Mesodermal cell (in vitro differentiated cells): ENCODE results near the gene TSEN34.
"Not testable (repeated sequence)": the region's sequence is repeated elsewhere in the genome, so short reads cannot be mapped to it uniquely, and the experiment has no call there.

Source experiments
- H3K27ac ChIP-seq: 2 replicates; pipeline ENCODE4 v1.7.0; 2013; ENCODE audit warnings: mild to moderate bottlenecking, low read depth, low read length, moderate library complexity; ENCODE audit not compliant: severe bottlenecking
- H3K36me3 ChIP-seq: 2 replicates; pipeline ENCODE4 v1.7.1; 2013; ENCODE audit warnings: mild to moderate bottlenecking, low read length, moderate library complexity; ENCODE audit not compliant: control insufficient read depth, insufficient read depth
- H3K4me1 ChIP-seq: one replicate; pipeline ENCODE4 v1.7.1; 2013; ENCODE audit warnings: mild to moderate bottlenecking, low read length; ENCODE audit not compliant: insufficient read depth, control insufficient read depth, poor library complexity, severe bottlenecking
- H3K4me3 ChIP-seq: 2 replicates; pipeline ENCODE4 v1.7.0; 2013; ENCODE audit warnings: low read length, control low read depth, mild to moderate bottlenecking; ENCODE audit not compliant: insufficient read depth, poor library complexity, severe bottlenecking; ENCODE audit errors: extremely low read depth
- H3K9me3 ChIP-seq: 2 replicates; pipeline ENCODE4 v1.7.1; 2013; ENCODE audit warnings: mild to moderate bottlenecking, low read length, moderate library complexity; ENCODE audit not compliant: control insufficient read depth
- WGBS, 2 experiments: methylation state at CpG; one replicate each; pipeline ENCODE4 v1.1.5; 2013; ENCODE audit warnings: missing lambda C conversion rate in 2 of 2; ENCODE audit not compliant: insufficient coverage in 2 of 2; 5-methylcytosine and 5-hydroxymethylcytosine counted together

The TSEN34 gene

DNA sequence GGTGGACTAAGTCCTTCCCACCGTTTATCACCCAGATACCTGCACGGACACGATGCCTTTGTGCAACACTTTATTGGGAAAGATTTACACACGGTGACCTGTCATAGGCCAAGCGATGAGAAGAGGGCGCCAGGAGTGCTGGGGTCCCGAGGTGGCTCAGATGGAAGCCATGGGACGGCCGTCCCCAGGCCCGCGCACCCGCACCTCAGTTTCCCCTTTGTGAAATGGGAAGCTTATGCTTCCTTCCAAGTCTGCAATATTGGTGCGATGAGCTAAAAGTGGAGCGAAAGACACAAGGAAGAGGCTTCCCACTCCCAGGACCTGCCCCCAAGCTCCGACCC, 17.8 kb upstream of the TSEN34 start:
- Histone ChIP-seq H3K27ac (no peak overlapping the region), H3K9me3 (no peaks in the 10 kb centered on the region)

DNA sequence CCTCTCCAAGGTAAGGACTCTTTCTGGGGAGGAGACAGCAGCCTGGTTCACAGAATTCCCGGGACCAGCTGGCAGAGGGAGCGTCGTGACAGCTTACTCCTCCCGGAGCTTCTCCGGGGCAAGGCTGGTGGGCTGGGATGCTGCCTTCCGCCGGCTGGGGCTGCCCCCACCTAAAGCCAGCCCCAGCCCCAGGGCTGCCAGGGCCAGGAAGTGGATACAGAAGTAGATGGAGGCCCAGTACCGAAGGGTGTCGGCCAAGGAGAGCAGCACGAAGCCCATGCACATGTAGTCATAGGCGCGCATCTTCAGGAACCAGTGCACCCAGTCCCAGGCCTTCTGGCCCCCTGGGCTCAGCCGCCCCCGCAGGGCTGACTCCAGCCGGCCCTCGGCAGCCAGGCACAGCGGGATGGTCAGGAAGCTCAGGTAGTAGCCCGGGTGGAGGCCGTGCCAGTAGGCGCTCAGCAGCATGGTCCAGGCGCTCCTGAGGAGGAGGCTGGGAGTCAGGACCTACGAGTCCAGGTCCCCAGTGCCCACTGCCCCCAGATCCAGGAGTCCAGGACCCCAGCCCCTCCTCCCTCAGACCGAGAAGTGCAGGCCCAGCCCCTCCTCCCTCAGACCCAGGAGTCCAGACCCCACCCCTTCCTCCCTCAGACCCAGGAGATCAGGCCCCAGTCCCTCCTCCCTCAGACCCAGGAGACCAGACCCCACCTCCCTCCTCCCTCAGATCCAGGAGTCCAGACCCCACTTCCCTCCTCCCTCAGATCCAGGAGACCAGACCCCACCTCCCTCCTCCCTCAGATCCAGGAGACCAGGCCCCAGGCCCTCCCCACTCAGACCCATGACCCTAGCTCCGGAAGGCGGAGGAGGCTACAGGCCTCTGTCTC, 16.9 kb upstream of the TSEN34 start:
- Histone ChIP-seq H3K4me1 (peaks cover 3% of the 10 kb centered on the region), H3K4me3 (no peak overlapping the region), H3K36me3 (peaks cover 38% of the 10 kb centered on the region), H3K27ac (peak overlapping the region; percentile 10), H3K9me3 (no peaks in the 10 kb centered on the region)
- 87 to 89% methylated on average over 20 to 24 of the region's 25 CpGs for WGBS, 2 experiments

More for the DNA sequence above, 17.8 kb upstream of the TSEN34 start:
- Histone ChIP-seq H3K4me3 (no peak overlapping the region), H3K36me3 (peaks cover 30% of the 10 kb centered on the region), H3K4me1 (peaks cover 3% of the 10 kb centered on the region)
- 68 to 69% methylated on average over 13 to 15 of the region's 15 CpGs for WGBS, 2 experiments

DNA sequence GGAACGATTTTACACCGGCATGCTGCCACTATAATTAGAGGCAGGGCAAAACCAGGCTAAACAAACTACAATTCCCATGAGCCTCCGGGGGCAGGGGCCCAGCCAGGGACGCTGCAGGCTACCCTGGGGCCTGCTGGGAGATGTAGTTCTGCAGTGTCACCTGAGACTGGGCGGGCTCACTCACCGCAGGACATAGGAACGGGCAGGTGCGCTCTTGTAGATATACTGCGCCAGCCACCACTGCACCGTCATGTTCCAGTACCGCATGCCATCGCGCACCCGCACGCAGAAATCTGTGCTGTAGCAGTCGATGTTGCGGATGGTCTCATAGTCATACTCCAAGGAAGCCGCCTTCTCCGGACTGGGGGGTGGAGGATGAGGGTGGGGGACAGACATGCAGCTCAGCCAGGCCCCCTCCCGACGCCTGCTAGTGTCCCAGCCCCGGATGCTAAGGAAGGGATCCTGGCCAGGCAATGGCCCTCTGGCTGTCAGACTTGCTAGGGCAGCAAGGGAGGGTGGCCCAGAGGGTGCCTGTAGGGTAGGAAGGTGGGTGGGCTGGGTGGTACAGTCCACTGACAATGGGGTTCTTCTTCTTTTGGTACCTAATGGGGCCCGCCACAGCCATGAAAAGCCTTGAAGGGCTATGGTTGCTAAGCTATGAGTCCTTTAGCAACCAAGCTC, 12.4 kb upstream of the TSEN34 start:
- peaks cover 76% of the 10 kb centered on the region for H3K36me3 ChIP-seq
- WGBS, 2 experiments = 92 to 98% methylated on average over 21 to 23 of the region's 23 CpGs
- no peaks in the 10 kb centered on the region for H3K9me3 ChIP-seq
- peak overlapping the region; percentile 36 for H3K27ac ChIP-seq
- H3K4me3 ChIP-seq = no peak overlapping the region
- H3K4me1 ChIP-seq = no peaks in the 10 kb centered on the region

DNA sequence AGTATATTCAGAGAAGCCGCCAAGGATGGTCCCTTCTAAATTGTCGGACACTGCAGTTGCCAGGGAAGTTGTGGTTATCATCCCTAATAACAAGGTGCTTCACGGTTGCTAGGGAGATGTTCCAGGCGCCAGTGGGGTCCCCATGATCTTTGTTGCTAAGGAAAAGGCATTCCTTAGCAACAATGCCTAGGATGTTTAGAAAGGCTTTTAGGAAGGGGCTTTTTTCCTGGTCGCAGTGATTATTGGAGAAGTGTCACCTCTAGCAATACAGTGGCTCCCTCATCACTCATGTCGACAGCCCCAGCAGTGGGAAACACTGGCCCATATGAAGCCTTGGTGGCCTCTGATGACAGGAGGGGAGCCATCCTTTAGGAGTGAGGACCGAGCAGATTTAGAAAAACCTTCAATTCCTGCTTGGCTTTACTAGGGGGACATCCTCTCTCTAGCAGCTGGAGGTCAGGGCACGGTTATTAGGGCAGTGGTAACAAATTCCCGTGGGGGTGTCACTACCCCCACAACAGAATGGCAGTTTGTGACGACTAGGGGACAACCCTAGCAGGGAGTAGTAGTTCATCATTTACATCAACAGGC, 11.8 kb upstream of the TSEN34 start:
- no peaks in the 10 kb centered on the region for H3K9me3 ChIP-seq
- no peaks in the 10 kb centered on the region for H3K4me1 ChIP-seq
- WGBS, 2 experiments = 85 to 90% methylated on average over 10 of the region's 10 CpGs
- H3K36me3 ChIP-seq = peaks cover 82% of the 10 kb centered on the region
- no peak overlapping the region for H3K4me3 ChIP-seq
- H3K27ac ChIP-seq = peak overlapping the region; percentile 59

DNA sequence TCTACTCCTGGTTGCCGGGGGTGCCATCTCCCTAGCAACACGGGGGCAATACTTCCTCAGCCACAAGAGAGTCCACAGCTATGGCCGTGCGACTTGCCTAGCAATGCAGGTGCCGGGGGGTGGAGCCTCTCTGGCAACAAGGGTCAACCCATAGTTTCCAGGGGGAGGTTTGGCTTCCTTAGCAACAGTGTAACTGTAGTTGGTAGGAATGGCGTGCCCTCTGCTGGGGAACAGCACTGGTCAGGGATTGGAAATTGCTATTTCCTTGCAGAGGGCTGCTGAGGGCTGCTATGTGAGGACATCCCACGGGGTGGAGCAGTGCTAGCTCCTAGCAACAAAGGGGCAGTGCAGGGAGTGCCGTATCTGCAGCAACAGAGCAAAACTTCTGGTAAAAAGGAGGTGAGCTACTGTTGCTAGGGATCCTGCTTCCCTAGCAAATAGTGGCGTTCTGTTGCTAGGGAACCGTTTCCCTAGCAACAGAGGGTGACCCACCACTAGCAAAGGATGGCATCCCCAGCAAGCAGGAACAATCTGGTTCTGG, 11.1 kb upstream of the TSEN34 start:
- Histone ChIP-seq H3K9me3 (no peaks in the 10 kb centered on the region), H3K4me3 (no peak overlapping the region)
- WGBS, 2 experiments = 56 to 66% methylated on average over 10 of the region's 10 CpGs

DNA sequence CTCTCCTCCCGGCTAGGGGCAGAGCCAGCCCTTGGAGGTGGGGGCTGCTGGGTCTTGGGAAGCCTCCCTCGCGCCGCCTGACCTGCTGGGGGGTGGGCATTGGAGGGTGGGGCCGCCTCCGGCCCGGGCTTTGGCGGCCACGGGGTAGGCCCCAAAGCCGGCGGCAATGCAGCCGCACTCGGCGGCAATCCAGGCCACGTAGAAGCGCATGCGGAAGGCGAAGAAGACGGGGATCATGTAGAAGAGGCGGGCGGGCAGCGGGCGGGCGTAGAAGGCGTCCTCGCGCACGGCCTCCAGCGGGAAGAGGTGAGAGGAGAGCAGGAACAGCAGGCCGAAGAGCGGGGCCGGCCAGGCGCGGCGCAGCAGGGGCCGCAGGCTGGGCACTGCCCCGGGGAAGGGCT, 10.4 kb upstream of the TSEN34 start:
- Histone ChIP-seq H3K27ac (peak overlapping the region; percentile 59), H3K4me3 (no peak overlapping the region)
- WGBS, 2 experiments = 95% methylated on average over 36 of the region's 37 CpGs

More for the DNA sequence above, 11.1 kb upstream of the TSEN34 start:
- H3K36me3 ChIP-seq = peaks cover 84% of the 10 kb centered on the region
- no peaks in the 10 kb centered on the region for H3K4me1 ChIP-seq
- H3K27ac ChIP-seq = peak overlapping the region; percentile 59

DNA sequence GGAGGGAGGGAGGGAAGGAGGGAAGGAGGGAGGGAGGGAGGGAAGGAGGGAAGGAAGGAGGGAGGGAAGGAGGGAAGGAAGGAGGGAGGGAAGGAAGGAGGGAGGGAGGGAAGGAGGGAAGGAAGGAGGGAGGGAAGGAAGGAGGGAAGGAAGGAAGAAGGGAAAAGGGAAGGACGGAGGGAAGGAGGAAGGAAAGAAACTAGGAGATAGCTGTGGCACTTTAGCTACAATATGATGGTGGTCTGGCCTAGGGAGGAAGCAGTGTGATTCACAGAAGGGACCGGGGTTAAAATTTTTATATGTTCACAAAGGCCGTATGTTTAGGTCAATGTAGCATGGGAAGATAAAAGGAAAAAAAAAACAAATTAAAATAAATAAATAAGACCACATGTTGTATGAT, 9.2 kb upstream of the TSEN34 start:
- H3K9me3 ChIP-seq, H3K4me1 ChIP-seq, H3K4me3 ChIP-seq, H3K27ac ChIP-seq: not testable (repeated sequence)
- 100% methylated on average over 1 to 2 of the region's 3 CpGs for WGBS, 2 experiments
- peaks cover 83% of the 10 kb centered on the region for H3K36me3 ChIP-seq

More for the DNA sequence above, 10.4 kb upstream of the TSEN34 start:
- Histone ChIP-seq H3K36me3 (peaks cover 87% of the 10 kb centered on the region), H3K9me3 (no peaks in the 10 kb centered on the region), H3K4me1 (no peaks in the 10 kb centered on the region)

DNA sequence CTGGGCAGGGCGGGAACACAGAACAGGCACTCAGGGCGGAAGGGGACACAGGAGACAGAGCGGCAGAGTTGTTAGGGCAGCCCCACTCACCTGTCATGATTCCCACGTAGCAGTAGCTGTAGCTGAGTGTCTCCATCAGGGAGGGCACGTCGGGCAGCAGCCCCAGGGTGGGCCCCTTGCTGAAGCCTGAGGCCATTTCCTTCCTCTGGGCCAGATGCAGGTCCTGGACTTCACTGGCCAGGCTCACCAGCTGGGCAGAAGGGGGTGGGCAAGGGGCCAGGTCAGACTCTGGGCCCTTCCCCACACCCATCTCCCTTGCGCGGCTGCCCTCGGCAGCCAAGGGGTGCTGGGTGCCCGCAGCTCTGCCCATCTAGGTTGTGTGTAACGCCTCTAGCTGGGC, 7.7 kb upstream of the TSEN34 start:
- no peak overlapping the region for H3K27ac ChIP-seq
- no peaks in the 10 kb centered on the region for H3K9me3 ChIP-seq
- no peak overlapping the region for H3K4me3 ChIP-seq
- H3K4me1 ChIP-seq = peaks cover 10% of the 10 kb centered on the region
- H3K36me3 ChIP-seq = peaks cover 80% of the 10 kb centered on the region
- WGBS, 2 experiments = 93 to 98% methylated on average over 11 of the region's 11 CpGs

DNA sequence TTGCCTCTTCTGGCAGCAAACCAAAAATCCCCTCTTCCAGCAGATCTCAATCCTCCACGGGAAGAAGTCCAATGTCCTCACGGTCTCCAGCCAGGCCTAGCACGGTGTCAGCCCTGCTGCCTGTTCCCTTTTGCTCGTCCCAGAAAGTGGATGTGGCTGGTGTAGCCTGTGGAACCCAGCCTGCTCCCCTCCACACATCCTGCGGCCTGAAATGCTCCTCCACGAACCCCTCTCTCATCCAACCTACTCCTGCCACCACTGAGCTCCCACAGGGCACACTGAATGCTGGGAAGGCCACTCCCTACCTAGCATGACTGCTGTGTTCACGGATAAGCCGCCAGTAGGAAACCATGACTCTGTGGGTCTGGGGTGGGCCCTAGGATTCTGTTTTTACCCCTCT, 4.8 kb upstream of the TSEN34 start:
- Histone ChIP-seq H3K4me1 (peaks cover 10% of the 10 kb centered on the region), H3K9me3 (no peaks in the 10 kb centered on the region), H3K27ac (no peak overlapping the region), H3K4me3 (no peak overlapping the region), H3K36me3 (peaks cover 51% of the 10 kb centered on the region)
- 90 to 95% methylated on average over 4 to 5 of the region's 8 CpGs for WGBS, 2 experiments

DNA sequence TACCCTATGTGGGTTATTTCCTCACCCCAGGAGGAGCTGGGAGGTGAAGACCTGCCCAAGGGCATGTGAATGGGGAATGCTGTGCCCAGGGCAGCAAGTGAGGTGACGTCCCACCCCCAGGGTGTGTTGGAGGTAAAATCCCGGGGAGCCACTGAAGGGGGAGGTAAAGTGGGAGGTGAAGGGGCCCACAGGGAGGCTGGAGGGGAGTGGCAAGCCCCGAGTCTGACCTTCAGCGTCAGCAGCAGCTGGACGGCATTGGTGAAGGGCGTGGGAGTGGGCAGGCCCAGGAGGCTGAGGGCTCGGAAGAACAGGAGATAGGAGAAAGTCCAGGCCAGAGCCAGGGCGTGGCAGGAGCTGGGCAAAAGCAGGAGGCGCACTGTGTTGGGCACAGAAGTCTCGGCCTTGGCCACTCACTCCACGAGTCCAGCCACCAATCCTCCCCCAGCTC, 4.2 kb upstream of the TSEN34 start:
- no peak overlapping the region for H3K27ac ChIP-seq
- H3K9me3 ChIP-seq = no peaks in the 10 kb centered on the region
- no peak overlapping the region for H3K4me3 ChIP-seq
- H3K36me3 ChIP-seq = peaks cover 49% of the 10 kb centered on the region
- 93 to 99% methylated on average over 4 to 9 of the region's 11 CpGs for WGBS, 2 experiments
- peaks cover 10% of the 10 kb centered on the region for H3K4me1 ChIP-seq
